Erythroblast (primary cell): ENCODE results near the gene NRXN3.

Experiments used
- DNase-seq, 2 experiments: peaks; one replicate each; lab custom pipeline; 2025; lab: John Stamatoyannopoulos, UW
- GATA1 ChIP-seq: IDR thresholded peaks from 2 replicates; pipeline ENCODE4 v1.6.1; 2011; ENCODE audit warnings: low read depth, mild to moderate bottlenecking, control low read depth, low read length, moderate library complexity
- POLR2A ChIP-seq: IDR thresholded peaks from 2 replicates; pipeline ENCODE4 v1.6.1; 2011; ENCODE audit warnings: mild to moderate bottlenecking, low read length

Gene NRXN3

DNA sequence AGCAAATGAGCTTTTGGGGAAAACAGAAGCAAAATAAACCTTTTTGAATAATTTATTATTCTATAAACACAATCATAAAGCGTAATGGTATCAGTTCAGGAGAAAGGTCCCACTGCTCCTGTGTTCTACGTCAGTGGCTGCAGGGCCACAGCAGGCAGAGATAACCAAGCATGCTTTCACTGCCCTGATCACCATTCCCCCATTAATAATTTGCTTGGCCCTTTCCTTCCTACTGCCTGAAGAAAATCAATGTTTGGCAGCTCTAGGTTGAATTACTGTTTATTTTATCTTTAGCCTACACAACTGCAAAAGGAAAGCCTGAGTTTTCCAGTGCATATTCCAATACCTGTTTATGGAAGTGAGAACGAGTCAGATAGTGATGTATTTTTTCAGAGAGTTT lies 1671.3 kb downstream of the NRXN3 start:
- no peak for TF ChIP-seq GATA1
- TF ChIP-seq POLR2A: no peak
- no peak for DNase-seq

DNA sequence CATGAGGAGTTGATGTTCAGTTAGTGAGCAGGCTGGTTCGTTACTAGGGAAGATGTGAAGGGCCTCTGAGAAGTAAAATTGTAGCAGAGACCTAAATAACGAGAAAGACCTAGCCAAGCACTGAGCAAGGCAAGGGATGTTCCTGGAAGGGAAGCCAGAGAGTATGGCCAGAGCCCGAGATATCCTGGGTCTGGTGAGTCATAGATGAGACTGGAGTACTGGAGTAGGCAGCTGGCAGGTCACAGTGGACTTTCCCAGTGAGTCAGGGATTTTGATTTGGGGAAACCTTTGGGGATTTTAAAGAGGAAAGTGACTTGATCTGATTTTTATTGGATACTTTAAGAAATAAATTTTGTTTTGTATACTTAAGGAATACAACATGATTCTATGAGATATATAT lies 1672.1 kb downstream of the NRXN3 start:
- no peak for TF ChIP-seq POLR2A
- TF ChIP-seq GATA1: no peak
- no peak for DNase-seq

DNA sequence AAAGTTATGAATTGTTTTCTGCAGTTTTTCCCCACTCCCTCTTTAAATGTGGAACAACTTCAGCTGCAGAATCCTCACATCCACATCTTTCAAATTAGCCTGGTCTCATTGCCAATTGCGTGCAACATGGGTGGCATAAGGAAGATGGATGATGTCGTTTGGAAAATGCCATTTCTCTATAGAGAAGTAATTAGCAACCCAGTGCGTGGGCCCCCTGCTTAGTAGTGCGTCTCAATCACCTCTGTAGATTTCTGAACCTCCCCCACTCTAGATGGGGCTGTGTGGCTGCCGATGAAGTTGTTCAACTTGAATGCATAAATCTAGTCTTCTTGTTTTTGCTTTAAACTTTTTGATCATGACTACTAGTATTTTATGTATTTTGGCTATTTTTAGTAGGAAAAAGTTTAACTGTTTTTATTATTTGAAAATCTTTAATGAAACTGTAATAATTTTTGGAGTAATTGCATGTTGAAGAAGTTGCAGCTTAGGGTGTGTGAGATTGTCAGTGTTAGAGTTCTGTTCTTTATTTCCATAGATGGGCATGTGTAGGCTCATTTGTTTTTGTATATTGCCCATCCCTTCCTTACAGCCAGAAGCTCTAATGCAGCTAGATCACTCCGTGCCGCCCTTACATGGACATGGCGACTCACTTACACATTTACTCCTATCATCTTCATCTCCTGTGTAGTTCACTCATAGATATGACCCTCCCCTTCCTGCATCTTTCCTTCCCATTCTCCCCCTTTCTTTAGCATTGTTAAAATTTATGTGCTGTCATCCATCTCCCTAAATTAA lies 1683.0 kb downstream of the NRXN3 start:
- DNase-seq: no peak
- TF ChIP-seq GATA1 (no peak), POLR2A (no peak)

DNA sequence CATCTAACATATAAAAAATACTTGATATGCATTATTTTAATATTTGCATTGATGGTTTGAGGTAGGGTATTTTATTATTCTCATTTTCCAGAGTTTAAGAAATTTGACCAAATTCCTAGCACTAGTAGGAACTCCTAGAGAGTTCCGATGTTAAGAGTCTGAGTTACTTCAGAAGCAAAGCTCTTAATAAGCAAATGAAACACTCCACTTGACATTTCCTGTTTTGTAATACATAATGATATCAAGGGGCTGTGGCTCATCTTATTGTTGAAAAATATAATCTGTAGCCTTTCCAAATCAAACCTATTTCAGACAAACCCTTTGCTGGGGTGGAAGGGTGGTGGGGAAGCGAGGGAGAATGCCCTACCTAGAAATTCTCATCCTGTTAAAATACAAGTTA lies 1685.6 kb downstream of the NRXN3 start:
- TF ChIP-seq POLR2A: no peak
- no peak for TF ChIP-seq GATA1
- DNase-seq: no peak

DNA sequence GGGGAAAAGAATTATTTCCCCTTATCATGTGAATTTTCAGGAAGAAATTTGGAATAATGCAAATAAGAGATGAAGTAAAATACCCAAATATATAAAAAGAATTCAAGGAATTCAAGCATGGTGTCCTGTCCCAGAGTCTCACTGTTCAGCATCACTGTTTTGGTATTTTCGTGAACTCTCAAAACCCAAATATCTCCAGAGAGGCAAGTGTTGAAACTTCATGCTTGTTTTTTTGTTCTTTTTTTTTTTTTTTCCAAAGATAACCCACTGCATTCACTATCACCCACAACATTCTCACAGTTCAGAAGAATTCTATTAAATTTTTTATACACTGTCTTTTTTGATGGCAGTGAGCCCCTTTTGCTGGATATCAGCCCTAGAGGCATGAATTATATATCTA lies 1686.2 kb downstream of the NRXN3 start:
- TF ChIP-seq POLR2A: no peak
- no peak for TF ChIP-seq GATA1

DNA sequence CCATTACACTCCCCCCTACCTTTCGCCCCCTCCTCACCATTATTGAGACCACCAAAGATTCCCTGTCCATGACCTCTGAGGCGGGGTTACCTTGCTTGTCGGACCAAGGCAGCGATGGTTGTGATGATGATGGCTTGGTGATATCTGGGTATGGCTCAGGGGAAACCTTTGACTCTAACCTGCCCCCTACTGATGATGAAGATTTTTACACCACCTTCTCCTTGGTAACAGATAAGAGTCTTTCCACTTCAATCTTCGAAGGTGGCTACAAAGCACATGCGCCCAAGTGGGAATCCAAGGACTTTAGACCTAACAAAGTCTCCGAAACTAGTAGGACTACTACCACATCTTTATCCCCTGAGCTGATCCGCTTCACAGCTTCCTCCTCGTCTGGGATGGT lies 1690.9 kb downstream of the NRXN3 start:
- no peak for DNase-seq
- TF ChIP-seq POLR2A (no peak), GATA1 (no peak)

More for the DNA sequence above, 1686.2 kb downstream of the NRXN3 start:
- no peak for DNase-seq

DNA sequence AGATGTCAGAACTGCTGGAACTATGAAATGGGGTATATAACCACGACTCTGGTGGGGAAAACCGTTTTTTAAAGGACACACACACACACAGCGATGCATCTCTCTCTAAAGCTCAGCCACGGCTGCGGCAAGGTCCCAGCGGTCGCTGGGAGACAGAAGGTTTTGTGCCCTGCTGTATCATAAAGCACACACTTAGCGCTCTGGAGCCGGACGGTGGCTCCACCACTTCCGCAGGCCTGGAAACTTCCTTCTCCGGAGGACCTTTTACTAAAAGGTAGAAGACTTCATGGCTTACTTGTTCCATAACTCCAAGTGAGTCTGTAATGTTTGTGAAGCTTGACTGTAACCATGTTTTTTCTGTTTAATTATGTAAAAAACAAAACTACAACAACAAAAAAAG lies 1691.9 kb downstream of the NRXN3 start:
- no peak for DNase-seq
- no peak for TF ChIP-seq POLR2A

DNA sequence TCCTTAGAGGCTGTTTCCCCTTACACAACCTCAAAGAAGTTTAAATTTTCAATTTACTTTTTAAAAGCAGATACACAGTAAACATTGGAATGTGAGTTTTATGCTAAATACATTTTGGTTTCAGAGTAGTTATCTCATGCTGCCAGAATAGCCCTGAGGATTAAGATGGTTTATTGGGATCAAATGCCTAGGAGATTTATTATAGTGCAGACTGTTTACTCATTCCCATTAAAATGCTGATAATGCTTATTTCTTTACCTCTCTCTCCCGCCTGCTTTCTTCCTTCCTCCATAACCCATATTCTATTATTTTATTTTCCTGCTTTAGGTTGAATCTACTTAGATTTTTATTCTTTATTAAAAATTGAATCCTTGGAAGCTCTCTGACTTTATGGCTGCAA lies 1701.0 kb downstream of the NRXN3 start:
- TF ChIP-seq GATA1 (no peak), POLR2A (no peak)
- DNase-seq: no peak

DNA sequence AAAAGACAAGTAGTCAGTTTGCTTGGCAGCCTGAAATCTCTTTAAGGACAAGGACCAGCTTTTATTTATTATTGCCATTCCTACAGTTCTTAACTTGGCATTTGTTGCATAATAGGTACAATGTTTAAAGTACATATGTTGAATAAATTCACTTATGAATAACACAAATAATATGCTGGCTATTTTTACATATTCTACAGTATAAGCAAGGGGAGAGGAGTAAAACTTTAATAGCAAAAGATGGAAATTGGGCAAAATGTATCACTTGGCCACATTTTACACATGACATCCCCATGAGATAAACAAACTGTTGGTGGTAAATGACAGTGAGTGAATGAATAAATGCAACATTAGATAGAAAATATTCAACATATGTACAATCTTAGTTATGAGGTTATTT lies 1708.1 kb downstream of the NRXN3 start:
- TF ChIP-seq GATA1 (no peak), POLR2A (no peak)
- no peak for DNase-seq

DNA sequence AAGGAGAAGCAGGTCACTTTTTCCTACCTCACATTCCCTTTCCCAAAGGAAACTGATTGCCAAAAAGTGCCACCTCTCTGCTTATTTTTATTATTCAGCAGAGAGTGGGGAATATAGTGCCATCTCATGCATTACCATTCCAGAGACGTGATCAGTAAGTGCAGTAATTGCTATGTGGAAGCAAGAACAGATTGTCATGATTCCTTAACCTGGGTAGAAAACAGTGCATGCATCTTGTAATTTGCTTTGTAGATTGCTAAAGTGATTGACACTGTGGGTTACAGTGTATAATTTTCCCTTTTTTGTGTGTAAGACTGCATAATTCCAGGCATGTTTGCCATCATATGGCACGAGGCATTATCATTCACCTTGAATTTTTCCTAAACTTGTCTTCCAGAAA lies 1708.6 kb downstream of the NRXN3 start:
- no peak for TF ChIP-seq POLR2A
- no peak for TF ChIP-seq GATA1
- no peak for DNase-seq

DNA sequence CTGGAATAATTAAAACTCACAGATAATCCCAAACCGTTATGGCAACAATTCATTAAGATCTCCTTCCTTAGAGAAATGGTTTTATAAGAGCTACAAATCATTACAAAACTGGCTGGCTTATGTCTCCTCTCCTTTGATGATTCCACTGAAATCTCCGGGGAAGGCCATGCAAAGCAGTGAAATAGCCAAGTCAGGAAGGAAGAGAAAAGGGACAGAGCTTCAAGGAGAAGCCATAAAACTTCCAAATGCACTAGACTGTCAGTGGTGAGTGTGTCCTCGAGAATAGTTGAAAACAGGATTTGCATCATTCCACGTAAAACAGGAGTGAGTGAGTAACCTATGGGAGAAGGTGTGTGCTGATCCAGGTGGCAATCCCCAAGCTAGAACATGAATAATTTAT lies 1711.1 kb downstream of the NRXN3 start:
- no peak for DNase-seq
- TF ChIP-seq GATA1 (no peak), POLR2A (no peak)

DNA sequence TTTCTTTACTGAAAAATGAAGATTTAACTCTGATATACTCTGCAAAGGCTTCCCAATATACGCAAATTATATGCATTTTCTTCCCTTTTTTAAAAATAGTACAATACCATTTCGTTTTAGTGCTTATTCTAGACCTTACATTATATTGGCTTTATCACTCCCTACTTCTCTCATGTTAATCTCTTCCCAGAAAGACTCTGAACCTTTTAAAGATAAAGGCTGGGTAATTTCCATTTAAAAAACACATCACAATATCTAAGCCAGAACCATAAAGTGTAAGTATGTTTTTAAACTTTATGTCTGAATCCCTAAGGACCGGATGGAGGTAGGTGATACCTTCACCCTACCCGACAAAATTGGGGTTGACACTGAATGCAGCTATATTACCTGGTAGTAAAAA lies 1720.4 kb downstream of the NRXN3 start:
- TF ChIP-seq GATA1: no peak
- TF ChIP-seq POLR2A: no peak
- no peak for DNase-seq

DNA sequence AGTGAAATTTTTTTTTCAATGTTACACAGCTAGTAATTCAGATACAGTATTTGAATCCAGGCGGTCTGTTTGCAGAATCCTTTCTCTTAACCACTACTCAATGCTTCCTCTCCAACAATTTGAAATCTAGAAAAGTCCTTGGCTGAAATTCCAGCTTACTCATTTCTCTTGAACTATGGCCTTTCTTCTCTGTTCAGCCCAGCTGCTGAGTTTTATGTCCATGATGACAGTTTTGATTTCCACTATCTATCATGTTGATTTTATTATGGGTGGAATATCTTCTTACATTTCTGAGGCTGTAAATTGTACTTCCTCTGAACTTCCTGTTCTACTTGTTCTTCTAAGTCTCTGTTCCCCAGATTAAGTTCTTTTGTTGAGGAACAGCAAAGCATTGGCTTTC lies 1725.8 kb downstream of the NRXN3 start:
- no peak for TF ChIP-seq GATA1
- no peak for TF ChIP-seq POLR2A
- no peak for DNase-seq

DNA sequence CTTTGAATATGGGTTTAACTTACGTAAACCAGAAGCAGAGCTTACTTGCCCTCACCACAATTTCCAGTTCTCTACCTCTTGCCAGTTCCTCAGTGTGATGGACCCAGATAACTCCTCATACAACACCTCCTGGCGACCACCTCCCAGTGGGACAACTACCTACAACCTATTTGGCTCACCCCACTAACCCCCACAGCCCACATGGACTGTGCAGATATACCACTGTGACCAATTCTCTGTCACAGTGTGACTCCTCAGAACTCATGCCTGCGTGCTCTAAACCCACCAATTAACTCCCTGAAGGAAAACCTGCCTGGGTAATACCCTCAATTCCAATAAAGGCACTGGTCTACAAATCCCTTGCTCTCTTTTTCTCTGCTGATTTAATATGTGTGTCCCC lies 1729.4 kb downstream of the NRXN3 start:
- TF ChIP-seq GATA1: no peak
- no peak for TF ChIP-seq POLR2A
- no peak for DNase-seq

DNA sequence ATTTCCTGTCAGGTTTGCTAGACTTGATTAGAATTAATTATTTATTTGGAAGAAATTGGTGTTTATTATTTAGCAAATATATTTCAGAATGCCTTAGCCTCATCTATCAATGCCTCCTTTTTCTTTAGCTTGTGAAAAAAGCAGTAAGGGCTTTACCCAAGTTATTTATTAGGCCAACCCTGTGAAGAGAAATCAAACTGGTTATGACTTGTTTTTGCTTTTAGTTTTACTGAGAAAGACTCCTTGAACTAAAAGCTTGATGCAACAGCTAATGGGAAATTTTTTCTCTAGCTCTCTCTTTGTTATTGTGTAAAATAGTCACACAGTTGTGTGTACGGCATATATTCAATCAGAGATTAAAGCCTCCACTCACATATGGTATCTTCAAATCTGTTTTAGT lies 1734.3 kb downstream of the NRXN3 start:
- no peak for DNase-seq
- TF ChIP-seq GATA1 (no peak), POLR2A (no peak)

DNA sequence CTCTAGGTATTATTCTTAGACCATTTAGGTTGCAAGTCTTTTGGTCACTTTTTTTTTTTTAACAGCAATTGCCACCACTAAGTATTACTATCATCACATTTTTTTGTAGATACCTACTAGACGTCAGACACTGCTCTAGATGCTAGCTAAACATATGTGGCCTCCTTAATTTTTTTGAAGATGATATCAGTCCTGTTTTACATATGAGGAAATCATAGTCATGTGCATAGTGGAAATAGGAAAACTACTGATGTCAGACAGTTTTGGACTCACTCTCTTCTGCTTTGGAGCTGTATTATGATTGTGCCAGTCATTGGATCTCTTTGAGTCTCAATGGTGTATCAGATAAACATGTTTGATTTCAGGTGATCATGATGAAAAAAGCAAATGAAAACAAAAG lies 1736.8 kb downstream of the NRXN3 start:
- no peak for DNase-seq
- TF ChIP-seq GATA1 (no peak), POLR2A (no peak)
